CD14-positive monocyte (primary cell): ENCODE data around the gene PHB1. TPM values are rescaled to one million over a fixed set of nuclear protein-coding genes. Genes with fewer than 3 reads are reported as not detected.

Source experiments
- DNase-seq, 3 donors: peaks; one replicate each; pipeline ENCODE4 v3.0.0-alpha.2; 2011 to 2022
- H2AFZ ChIP-seq: 2 replicates; pipeline ENCODE4 v1.6.0; 2012; ENCODE audit warnings: mild to moderate bottlenecking, low read depth, low read length, inconsistent platforms; ENCODE audit not compliant: insufficient read depth, poor library complexity, severe bottlenecking
- H3K27ac ChIP-seq, 2 donors: 1 replicate in 1 of 2; 2 replicates in 1 of 2; pipeline ENCODE4 v1.5.1; 2012 to 2013; ENCODE audit warnings: low read length in 2 of 2, control low read depth in 1 of 2, inconsistent platforms in 1 of 2, low read depth in 1 of 2, mild to moderate bottlenecking in 1 of 2
- H3K27me3 ChIP-seq, 2 donors: one replicate each; pipeline versions ENCODE4 v1.6.0 to v1.6.1; 2011 to 2013; ENCODE audit warnings: low read length in 2 of 2; ENCODE audit not compliant: control insufficient read depth in 2 of 2, insufficient read depth in 2 of 2
- H3K36me3 ChIP-seq, 2 donors: replicated peaks in 1 of 2; 1 replicate in 1 of 2; 2 replicates in 1 of 2; pipeline versions ENCODE4 v1.5.1 to v1.6.1; 2012 to 2013; ENCODE audit warnings: low read length in 2 of 2, control low read depth in 1 of 2, inconsistent platforms in 1 of 2, mild to moderate bottlenecking in 1 of 2; ENCODE audit not compliant: insufficient read depth in 2 of 2, control insufficient read depth in 1 of 2
- H3K4me1 ChIP-seq, 2 donors: 1 replicate in 1 of 2; 2 replicates in 1 of 2; pipeline versions ENCODE4 v1.5.1 to v1.6.1; 2012 to 2013; ENCODE audit warnings: low read length in 2 of 2, control low read depth in 1 of 2, inconsistent platforms in 1 of 2, mild to moderate bottlenecking in 1 of 2, moderate library complexity in 1 of 2; ENCODE audit not compliant: insufficient read depth in 2 of 2, control insufficient read depth in 1 of 2
- H3K4me2 ChIP-seq: replicated peaks from 2 replicates; pipeline ENCODE3; 2012; ENCODE audit warnings: low read length, moderate library complexity, mild to moderate bottlenecking; ENCODE audit not compliant: poor library complexity, severe bottlenecking; ENCODE audit errors: extremely low read depth
- H3K4me3 ChIP-seq, 3 experiments: fragments of 200-600 bp in 1 of 3; sonication (generic) in 1 of 3; replicated peaks in 1 of 3; 1 replicate in 2 of 3; 2 replicates in 1 of 3; pipeline ENCODE4 v1.5.1; 2011 to 2013; ENCODE audit warnings: low read length in 3 of 3, mild to moderate bottlenecking in 3 of 3, control low read depth in 2 of 3, low read depth in 2 of 3, inconsistent platforms in 1 of 3, moderate library complexity in 1 of 3
- H3K79me2 ChIP-seq: 2 replicates; pipeline ENCODE4 v1.6.0; 2012; ENCODE audit warnings: mild to moderate bottlenecking, control low read depth, inconsistent platforms, low read length, moderate library complexity; ENCODE audit not compliant: insufficient read depth
- H3K9ac ChIP-seq: 2 replicates; pipeline ENCODE4 v1.6.0; 2017; ENCODE audit warnings: low read length, mild to moderate bottlenecking; ENCODE audit not compliant: insufficient read depth, poor library complexity, severe bottlenecking
- H3K9me3 ChIP-seq, 2 donors: replicated peaks in 1 of 2; 1 replicate in 1 of 2; 2 replicates in 1 of 2; pipeline versions ENCODE4 v1.5.1 to v1.6.1; 2012 to 2013; ENCODE audit warnings: low read length in 2 of 2, control low read depth in 1 of 2; ENCODE audit not compliant: control insufficient read depth in 1 of 2, insufficient read depth in 1 of 2
- H4K20me1 ChIP-seq: 2 replicates; pipeline ENCODE4 v1.6.0; 2012; ENCODE audit warnings: mild to moderate bottlenecking, low read length, control low read depth, moderate library complexity; ENCODE audit not compliant: insufficient read depth
- H3K27ac Mint-ChIP-seq, 7 donors: one replicate each; pipeline ENCODE4 v1.8.0; 2020; ENCODE audit warnings: mild to moderate bottlenecking in 7 of 7, mixed read lengths in 7 of 7, moderate library complexity in 6 of 7, inconsistent platforms in 2 of 7
- H3K27me3 Mint-ChIP-seq, 3 donors: one replicate each; pipeline ENCODE4 v1.8.0; 2021 to 2022; ENCODE audit warnings: low read depth in 3 of 3, mild to moderate bottlenecking in 3 of 3, mixed read lengths in 3 of 3, moderate library complexity in 3 of 3, inconsistent platforms in 1 of 3
- H3K36me3 Mint-ChIP-seq, 2 donors: one replicate each; pipeline ENCODE4 v1.8.0; 2020; ENCODE audit warnings: mixed read lengths in 2 of 2, inconsistent platforms in 1 of 2, mild to moderate bottlenecking in 1 of 2
- H3K4me1 Mint-ChIP-seq: one replicate; pipeline ENCODE4 v1.8.0; 2020; ENCODE audit warnings: mild to moderate bottlenecking, mixed read lengths
- H3K4me3 Mint-ChIP-seq, 2 donors: one replicate each; pipeline ENCODE4 v1.8.0; 2020; ENCODE audit warnings: mild to moderate bottlenecking in 2 of 2, mixed read lengths in 2 of 2, moderate library complexity in 1 of 2
- H3K9me3 Mint-ChIP-seq, 7 donors: one replicate each; pipeline ENCODE4 v1.8.0; 2020 to 2022; ENCODE audit warnings: mixed read lengths in 7 of 7, mild to moderate bottlenecking in 6 of 7, moderate library complexity in 6 of 7, inconsistent platforms in 2 of 7
- CTCF ChIP-seq: fragments of 200-600 bp; IDR thresholded peaks from one replicate; pipeline ENCODE4 v1.8.0; 2022; ENCODE audit warnings: antibody characterized with exemption, mild to moderate bottlenecking
- WGBS: methylation state at CpG from one replicate; pipeline ENCODE4 v1.1.5; 2013; ENCODE audit warnings: missing lambda C conversion rate; ENCODE audit not compliant: insufficient coverage; 5-methylcytosine and 5-hydroxymethylcytosine counted together
- intact Hi-C, 2 donors: fragments of 100-400 bp; cut with micrococcal nuclease; formaldehyde crosslinking; loops; one replicate each; pipeline versions ENCODE4 v1.15.0 to v1.15.1; 2023
- polyA plus RNA-seq, 3 donors: library from polyadenylated mRNA; depleted of rRNA in 1 of 3; unstranded in 2 of 3; stranded (reverse) in 1 of 3; fragments of 300-500 nt in 2 of 3; fragments of >200 nt in 1 of 3; fragmentation: Illumina TruSeq in 2 of 3; gene quantifications; 1 replicate in 2 of 3; 2 replicates in 1 of 3; pipeline ENCODE4 v1.2.3, GENCODE V29; 2012 to 2021

The PHB1 gene
- polyA plus RNA-seq, 3 donors: 57.1 to 89.2 (median 83.9) TPM

GRCh38 chr17:49386373-49386772 is 28.3 kb downstream of the PHB1 start:
- Histone ChIP-seq H3K4me3 (no peak overlapping the region), H3K36me3 (no peaks in the 10 kb centered on the region), H3K27me3 (no peaks in the 10 kb centered on the region), H3K79me2 (no peaks in the 10 kb centered on the region), H3K4me1 (peaks cover 43 to 45% of the 10 kb centered on the region in 2 donors), H4K20me1 (no peaks in the 10 kb centered on the region), H2AFZ (no peak overlapping the region), H3K4me2 (no peak overlapping the region), H3K9ac (no peak overlapping the region), H3K9me3 (no peaks in the 10 kb centered on the region), H3K27ac (no peak overlapping the region)
- no peak overlapping the region for H3K4me3 Mint-ChIP-seq
- no peak overlapping the region for H3K27ac Mint-ChIP-seq
- 95% methylated on average over 6 of the region's 10 CpGs for WGBS
- H3K27me3 Mint-ChIP-seq: peaks cover 1 to 3% (median 2%) of the 10 kb centered on the region in 3 donors
- H3K9me3 Mint-ChIP-seq: peaks cover 0 to 4% (median 0%) of the 10 kb centered on the region in 7 donors
- intact Hi-C loops: no loop called here
- H3K4me1 Mint-ChIP-seq: peaks cover 47% of the 10 kb centered on the region
- no peak for DNase-seq
- TF ChIP-seq CTCF: no peak
- H3K36me3 Mint-ChIP-seq: peaks cover 0 to 2% of the 10 kb centered on the region in 2 donors

- no peak for TF ChIP-seq CTCF
- H3K36me3 ChIP-seq: no peaks in the 10 kb centered on the region
- no peaks in the 10 kb centered on the region for H3K9me3 ChIP-seq
- peaks cover 1 to 6% (median 2%) of the 10 kb centered on the region in 3 donors for H3K27me3 Mint-ChIP-seq
- H3K4me1 ChIP-seq: peaks cover 42 to 45% of the 10 kb centered on the region in 2 donors
- H3K9ac ChIP-seq: no peak overlapping the region
- peaks cover 2% of the 10 kb centered on the region in 2 donors for H3K36me3 Mint-ChIP-seq
- intact Hi-C loops: no loop called here
- H3K4me3 ChIP-seq: no peak overlapping the region
- no peak overlapping the region for H3K27ac ChIP-seq
- WGBS: no CpG with 5 or more reads among the region's 4 CpGs
- peaks cover 46% of the 10 kb centered on the region for H3K4me1 Mint-ChIP-seq
- no peak overlapping the region for H2AFZ ChIP-seq
- no peak overlapping the region for H3K27ac Mint-ChIP-seq
- H3K4me2 ChIP-seq: no peak overlapping the region
- no peaks in the 10 kb centered on the region for H3K79me2 ChIP-seq
- no peak overlapping the region for H3K4me3 Mint-ChIP-seq
- no peaks in the 10 kb centered on the region for H4K20me1 ChIP-seq
- peaks cover 0 to 4% (median 0%) of the 10 kb centered on the region in 7 donors for H3K9me3 Mint-ChIP-seq
- H3K27me3 ChIP-seq: no peaks in the 10 kb centered on the region
- DNase-seq: no peak
Observed at GRCh38 chr17:49384951-49385350, 29.7 kb downstream of the PHB1 start.
